Endodermal cell (in vitro differentiated cells): ENCODE results near the gene NDRG2. TPM values are rescaled to one million over a fixed set of nuclear protein-coding genes. Genes with fewer than 3 reads are reported as not detected.

ENCODE experiments used
- DNase-seq: peaks from one replicate; pipeline ENCODE4 v3.0.0-alpha.2; 2017
- H3K27ac ChIP-seq: 2 replicates; pipeline ENCODE4 v1.5.1; 2013; ENCODE audit warnings: mild to moderate bottlenecking, low read depth, low read length, moderate library complexity
- H3K27me3 ChIP-seq: 2 replicates; pipeline ENCODE4 v1.6.1; 2013; ENCODE audit warnings: mild to moderate bottlenecking, low read length, moderate library complexity; ENCODE audit not compliant: insufficient read depth, control insufficient read depth, poor library complexity, severe bottlenecking
- H3K36me3 ChIP-seq: 2 replicates; pipeline ENCODE4 v1.7.0; 2013; ENCODE audit warnings: mild to moderate bottlenecking, low read length, moderate library complexity; ENCODE audit not compliant: control insufficient read depth, insufficient read depth
- H3K4me1 ChIP-seq: one replicate; pipeline ENCODE4 v1.7.0; 2013; ENCODE audit warnings: low read length; ENCODE audit not compliant: control insufficient read depth, insufficient read depth
- H3K4me3 ChIP-seq: 2 replicates; pipeline ENCODE4 v1.5.1; 2013; ENCODE audit warnings: mild to moderate bottlenecking, low read length, moderate library complexity
- H3K9ac ChIP-seq: 2 replicates; pipeline ENCODE4 v1.6.1; 2013; ENCODE audit warnings: mild to moderate bottlenecking, low read length, moderate library complexity; ENCODE audit not compliant: poor library complexity, severe bottlenecking; ENCODE audit errors: extremely low read depth
- H3K9me3 ChIP-seq: 2 replicates; pipeline ENCODE4 v1.6.1; 2013; ENCODE audit warnings: mild to moderate bottlenecking, low read length, moderate library complexity; ENCODE audit not compliant: control insufficient read depth
- H3K27ac Mint-ChIP-seq: 2 replicates; pipeline ENCODE4 v1.8.0; 2020; ENCODE audit warnings: mixed read lengths
- H3K27me3 Mint-ChIP-seq: 2 replicates; pipeline ENCODE4 v1.8.0; 2021; ENCODE audit warnings: mild to moderate bottlenecking, mixed read lengths; ENCODE audit not compliant: insufficient read depth
- H3K36me3 Mint-ChIP-seq: 2 replicates; pipeline ENCODE4 v1.8.0; 2020; ENCODE audit warnings: low read depth, mixed read lengths
- H3K4me1 Mint-ChIP-seq: 2 replicates; pipeline ENCODE4 v1.8.0; 2020; ENCODE audit warnings: mixed read lengths
- H3K4me3 Mint-ChIP-seq: 2 replicates; pipeline ENCODE4 v1.8.0; 2020; ENCODE audit warnings: mild to moderate bottlenecking, moderate library complexity, mixed read lengths
- H3K9me3 Mint-ChIP-seq: 2 replicates; pipeline ENCODE4 v1.8.0; 2020; ENCODE audit warnings: mild to moderate bottlenecking, mixed read lengths
- CTCF ChIP-seq: fragments of 200-600 bp; sonication (generic); conservative IDR thresholded peaks from 2 replicates; pipeline ENCODE4 v1.5.0; 2021; ENCODE audit warnings: antibody characterized with exemption, mild to moderate bottlenecking
- WGBS, 2 experiments: methylation state at CpG; one replicate each; pipeline versions ENCODE4 v1.1.5 to v1.1.7; 2013; ENCODE audit warnings: missing lambda C conversion rate in 2 of 2, mixed read lengths in 1 of 2; ENCODE audit not compliant: insufficient coverage in 1 of 2, insufficient read length in 1 of 2; 5-methylcytosine and 5-hydroxymethylcytosine counted together
- total RNA-seq, 2 donors: library from RNA; stranded (reverse); fragmentation: NEBNext Ultra II Directional in 1 of 2; extraction: Animal tissue kit (Norgen Biotek cat#: 25700) in 1 of 2; gene quantifications; 2 replicates in 1 of 2; 3 replicates in 1 of 2; pipeline ENCODE4 v1.2.1, GENCODE V29; 2021

The NDRG2 gene
- total RNA-seq, 2 donors from 2014 or later, result 46.3 to 52.8 TPM

- peak; percentile 72 for TF ChIP-seq CTCF
- Mint-ChIP-seq H3K27me3 (peaks cover 8% of the 10 kb centered on the region), H3K36me3 (peaks cover 11% of the 10 kb centered on the region), H3K9me3 (no peaks in the 10 kb centered on the region), H3K4me1 (peaks cover 18% of the 10 kb centered on the region), H3K27ac (peak overlapping the region; percentile 85), H3K4me3 (peak overlapping the region; percentile 86)
- Histone ChIP-seq H3K27me3 (no peaks in the 10 kb centered on the region), H3K9ac (peak overlapping the region; percentile 35), H3K4me1 (peaks cover 6% of the 10 kb centered on the region), H3K4me3 (peak overlapping the region; percentile 83), H3K27ac (peak overlapping the region; percentile 94), H3K9me3 (no peaks in the 10 kb centered on the region), H3K36me3 (peaks cover 12% of the 10 kb centered on the region)
- DNase-seq, result peak; percentile 82
- WGBS, 2 experiments, result 5 to 6% methylated on average over 8 to 45 of the region's 45 CpGs
These were observed 43.9 kb upstream of the NDRG2 start for GRCh38 chr14:21068521-21069387.

- no peak overlapping the region for H3K27ac Mint-ChIP-seq
- no peak overlapping the region for H3K4me3 Mint-ChIP-seq
- no peaks in the 10 kb centered on the region for H3K9me3 Mint-ChIP-seq
- Histone ChIP-seq H3K4me3 (no peak overlapping the region), H3K4me1 (peaks cover 8% of the 10 kb centered on the region), H3K9me3 (no peaks in the 10 kb centered on the region), H3K36me3 (no peaks in the 10 kb centered on the region), H3K9ac (no peak overlapping the region), H3K27me3 (no peaks in the 10 kb centered on the region), H3K27ac (no peak overlapping the region)
- peaks cover 8% of the 10 kb centered on the region for H3K27me3 Mint-ChIP-seq
- peak; percentile 47 for TF ChIP-seq CTCF
- H3K36me3 Mint-ChIP-seq, result peaks cover under 1% of the 10 kb centered on the region
- H3K4me1 Mint-ChIP-seq, result peaks cover 23% of the 10 kb centered on the region
- DNase-seq, result no peak
- 74 to 95% methylated on average over 5 to 7 of the region's 7 CpGs for WGBS, 2 experiments
These were observed 42.1 kb upstream of the NDRG2 start for GRCh38 chr14:21066882-21067502.

- H3K27me3 Mint-ChIP-seq, result peaks cover 6% of the 10 kb centered on the region
- H3K9me3 Mint-ChIP-seq, result no peaks in the 10 kb centered on the region
- H3K4me3 Mint-ChIP-seq, result no peak overlapping the region
- peaks cover 18% of the 10 kb centered on the region for H3K4me1 Mint-ChIP-seq
- H3K27ac Mint-ChIP-seq, result no peak overlapping the region
- H3K9me3 ChIP-seq, result no peaks in the 10 kb centered on the region
- no peak overlapping the region for H3K9ac ChIP-seq
- no peak for TF ChIP-seq CTCF
- no peaks in the 10 kb centered on the region for H3K36me3 Mint-ChIP-seq
- H3K27me3 ChIP-seq, result no peaks in the 10 kb centered on the region
- no peak for DNase-seq
- H3K36me3 ChIP-seq, result no peaks in the 10 kb centered on the region
- no peak overlapping the region for H3K4me3 ChIP-seq
- 46 to 69% methylated on average over 3 of the region's 3 CpGs for whole genome bisulfite sequencing, 2 experiments
- peaks cover 7% of the 10 kb centered on the region for H3K4me1 ChIP-seq
- no peak overlapping the region for H3K27ac ChIP-seq
These were observed 38.6 kb upstream of the NDRG2 start for GRCh38 chr14:21063479-21063878.
